HFF-Myc (cell line): Measurements from ENCODE around the gene SLC22A31.

ENCODE experiments used
- DNase-seq: peaks from one replicate; pipeline ENCODE4 v3.0.0-alpha.2; 2011; ENCODE audit warnings: low read depth; ENCODE audit errors: extremely low read depth
- H3K4me3 ChIP-seq: replicated peaks from 2 replicates; pipeline ENCODE4 v1.5.1; 2011; ENCODE audit warnings: low read depth, mild to moderate bottlenecking, control low read depth, low read length
- CTCF ChIP-seq: IDR thresholded peaks from 2 replicates; pipeline ENCODE4 v1.5.1; 2012; ENCODE audit warnings: mild to moderate bottlenecking, low read depth, low read length, control low read depth; ENCODE audit errors: missing control alignments

The SLC22A31 gene

GRCh38 chr16:89201439-89202377 is 1.4 kb upstream of the SLC22A31 start:
- no peak for TF ChIP-seq CTCF
- H3K4me3 ChIP-seq = no peak overlapping the region
- peak; percentile 5 for DNase-seq

GRCh38 chr16:89200850-89201411 is 594 bp upstream of the SLC22A31 start:
- DNase-seq = no peak
- H3K4me3 ChIP-seq = no peak overlapping the region
- TF ChIP-seq CTCF = no peak

- H3K4me3 ChIP-seq = no peak overlapping the region
- TF ChIP-seq CTCF = no peak
- no peak for DNase-seq
Observed at GRCh38 chr16:89199241-89200123, 855 bp downstream of the SLC22A31 start.

- TF ChIP-seq CTCF = no peak
- DNase-seq = no peak
Observed at GRCh38 chr16:89198417-89199240, 1.7 kb downstream of the SLC22A31 start.

GRCh38 chr16:89197633-89198416 is 2.5 kb downstream of the SLC22A31 start:
- no peak for TF ChIP-seq CTCF
- DNase-seq = no peak
- H3K4me3 ChIP-seq = no peak overlapping the region

More at GRCh38 chr16:89198417-89199240, 1.7 kb downstream of the SLC22A31 start:
- no peak overlapping the region for H3K4me3 ChIP-seq
